ENCODE results near the gene ORAI3.

ORAI3 gene

GRCh38 chr16:30992276-30992780 lies 43.5 kb downstream of the ORAI3 start:
- peaks cover 5% of the 10 kb centered on the region for H3K4me1 ChIP-seq (ENCODE audit: control insufficient read depth, insufficient read depth, low read length, unreplicated experiment)
- H3K27ac ChIP-seq (ENCODE audit: low read depth, low read length), result no peak overlapping the region
- H3K79me2 ChIP-seq (ENCODE audit: control insufficient read depth, insufficient read depth, low read length, unreplicated experiment), result no peaks in the 10 kb centered on the region
- H3K36me3 ChIP-seq (ENCODE audit: insufficient read depth, low read length), result no peaks in the 10 kb centered on the region
- no peak overlapping the region for H2AFZ ChIP-seq (ENCODE audit: low read length, unreplicated experiment)
- no peak overlapping the region for H3K4me3 ChIP-seq (ENCODE audit: low read depth, low read length)
- H3K27me3 ChIP-seq (ENCODE audit: insufficient read depth, low read length), result no peaks in the 10 kb centered on the region

GRCh38 chr16:30992931-30993816 lies 44.3 kb downstream of the ORAI3 start:
- Histone ChIP-seq H3K27ac (ENCODE audit: low read depth, low read length) (no peak overlapping the region), H3K79me2 (ENCODE audit: control insufficient read depth, insufficient read depth, low read length, unreplicated experiment) (no peaks in the 10 kb centered on the region), H3K4me1 (ENCODE audit: control insufficient read depth, insufficient read depth, low read length, unreplicated experiment) (peaks cover 13% of the 10 kb centered on the region), H3K36me3 (ENCODE audit: insufficient read depth, low read length) (no peaks in the 10 kb centered on the region), H2AFZ (ENCODE audit: low read length, unreplicated experiment) (no peak overlapping the region), H3K4me3 (ENCODE audit: low read depth, low read length) (no peak overlapping the region), H3K27me3 (ENCODE audit: insufficient read depth, low read length) (no peaks in the 10 kb centered on the region)

GRCh38 chr16:30995927-30996323 lies 47.1 kb downstream of the ORAI3 start:
- Histone ChIP-seq H2AFZ (ENCODE audit: low read length, unreplicated experiment) (peak overlapping the region; percentile 95), H3K27ac (ENCODE audit: low read depth, low read length) (peak overlapping the region; percentile 80), H3K4me1 (ENCODE audit: control insufficient read depth, insufficient read depth, low read length, unreplicated experiment) (peaks cover 22% of the 10 kb centered on the region), H3K36me3 (ENCODE audit: insufficient read depth, low read length) (no peaks in the 10 kb centered on the region), H3K27me3 (ENCODE audit: insufficient read depth, low read length) (no peaks in the 10 kb centered on the region), H3K79me2 (ENCODE audit: control insufficient read depth, insufficient read depth, low read length, unreplicated experiment) (no peaks in the 10 kb centered on the region), H3K4me3 (ENCODE audit: low read depth, low read length) (peak overlapping the region; percentile 91)

- Histone ChIP-seq H3K36me3 (ENCODE audit: insufficient read depth, low read length) (no peaks in the 10 kb centered on the region), H3K27me3 (ENCODE audit: insufficient read depth, low read length) (no peaks in the 10 kb centered on the region), H3K27ac (ENCODE audit: low read depth, low read length) (peak overlapping the region; percentile 80), H2AFZ (ENCODE audit: low read length, unreplicated experiment) (peak overlapping the region; percentile 95), H3K79me2 (ENCODE audit: control insufficient read depth, insufficient read depth, low read length, unreplicated experiment) (no peaks in the 10 kb centered on the region), H3K4me3 (ENCODE audit: low read depth, low read length) (peak overlapping the region; percentile 91), H3K4me1 (ENCODE audit: control insufficient read depth, insufficient read depth, low read length, unreplicated experiment) (peaks cover 22% of the 10 kb centered on the region)
These were observed 47.6 kb downstream of the ORAI3 start for GRCh38 chr16:30996324-30996984.

GRCh38 chr16:30996985-30997724 lies 48.3 kb downstream of the ORAI3 start:
- peak overlapping the region; percentile 95 for H2AFZ ChIP-seq (ENCODE audit: low read length, unreplicated experiment)
- no peaks in the 10 kb centered on the region for H3K36me3 ChIP-seq (ENCODE audit: insufficient read depth, low read length)
- H3K27me3 ChIP-seq (ENCODE audit: insufficient read depth, low read length), result no peaks in the 10 kb centered on the region
- H3K79me2 ChIP-seq (ENCODE audit: control insufficient read depth, insufficient read depth, low read length, unreplicated experiment), result no peaks in the 10 kb centered on the region
- peak overlapping the region; percentile 81 for H3K27ac ChIP-seq (ENCODE audit: low read depth, low read length)
- peaks cover 22% of the 10 kb centered on the region for H3K4me1 ChIP-seq (ENCODE audit: control insufficient read depth, insufficient read depth, low read length, unreplicated experiment)
- peak overlapping the region; percentile 91 for H3K4me3 ChIP-seq (ENCODE audit: low read depth, low read length)

GRCh38 chr16:30997725-30998711 lies 49.1 kb downstream of the ORAI3 start:
- Histone ChIP-seq H3K27ac (ENCODE audit: low read depth, low read length) (peak overlapping the region; percentile 81), H3K4me3 (ENCODE audit: low read depth, low read length) (peak overlapping the region; percentile 91), H2AFZ (ENCODE audit: low read length, unreplicated experiment) (peak overlapping the region; percentile 57)

GRCh38 chr16:30998852-30999761 lies 50.2 kb downstream of the ORAI3 start:
- peak overlapping the region; percentile 17; the same call in 1 of the 2 replicates for H3K4me3 ChIP-seq (ENCODE audit: low read depth, low read length)
- peaks cover 22% of the 10 kb centered on the region for H3K4me1 ChIP-seq (ENCODE audit: control insufficient read depth, insufficient read depth, low read length, unreplicated experiment)
- H3K36me3 ChIP-seq (ENCODE audit: insufficient read depth, low read length), result no peaks in the 10 kb centered on the region
- no peaks in the 10 kb centered on the region for H3K27me3 ChIP-seq (ENCODE audit: insufficient read depth, low read length)
- H2AFZ ChIP-seq (ENCODE audit: low read length, unreplicated experiment), result peak overlapping the region; percentile 55
- peak overlapping the region; percentile 81 for H3K27ac ChIP-seq (ENCODE audit: low read depth, low read length)
- no peaks in the 10 kb centered on the region for H3K79me2 ChIP-seq (ENCODE audit: control insufficient read depth, insufficient read depth, low read length, unreplicated experiment)

More at GRCh38 chr16:30997725-30998711, 49.1 kb downstream of the ORAI3 start:
- H3K79me2 ChIP-seq (ENCODE audit: control insufficient read depth, insufficient read depth, low read length, unreplicated experiment), result no peaks in the 10 kb centered on the region
- H3K4me1 ChIP-seq (ENCODE audit: control insufficient read depth, insufficient read depth, low read length, unreplicated experiment), result peaks cover 22% of the 10 kb centered on the region
- H3K36me3 ChIP-seq (ENCODE audit: insufficient read depth, low read length), result no peaks in the 10 kb centered on the region
- H3K27me3 ChIP-seq (ENCODE audit: insufficient read depth, low read length), result no peaks in the 10 kb centered on the region

GRCh38 chr16:31000671-31001382 lies 52.0 kb downstream of the ORAI3 start:
- Histone ChIP-seq H3K79me2 (ENCODE audit: control insufficient read depth, insufficient read depth, low read length, unreplicated experiment) (no peaks in the 10 kb centered on the region), H3K4me1 (ENCODE audit: control insufficient read depth, insufficient read depth, low read length, unreplicated experiment) (peaks cover 22% of the 10 kb centered on the region), H2AFZ (ENCODE audit: low read length, unreplicated experiment) (no peak overlapping the region), H3K4me3 (ENCODE audit: low read depth, low read length) (no peak overlapping the region), H3K27me3 (ENCODE audit: insufficient read depth, low read length) (no peaks in the 10 kb centered on the region), H3K36me3 (ENCODE audit: insufficient read depth, low read length) (no peaks in the 10 kb centered on the region), H3K27ac (ENCODE audit: low read depth, low read length) (no peak overlapping the region)

Data from ACC112 (cell line).